GM19035 (cell line): ENCODE data around the gene NBL1.

Experiments used
- ATAC-seq: cut with Tn5 transposase; IDR thresholded peaks from one replicate; pipeline ENCODE4 v1.9.1; 2021; ENCODE audit not compliant: unreplicated experiment

The NBL1 gene

GRCh38 chr1:19643602-19644394, at the start of gene NBL1:
Gene NBL1, plus strand, starts transcription at chr1:19644311. Its CDS starts 10,720 bp downstream, at chr1:19655031.
- ATAC-seq = no peak

DNA sequence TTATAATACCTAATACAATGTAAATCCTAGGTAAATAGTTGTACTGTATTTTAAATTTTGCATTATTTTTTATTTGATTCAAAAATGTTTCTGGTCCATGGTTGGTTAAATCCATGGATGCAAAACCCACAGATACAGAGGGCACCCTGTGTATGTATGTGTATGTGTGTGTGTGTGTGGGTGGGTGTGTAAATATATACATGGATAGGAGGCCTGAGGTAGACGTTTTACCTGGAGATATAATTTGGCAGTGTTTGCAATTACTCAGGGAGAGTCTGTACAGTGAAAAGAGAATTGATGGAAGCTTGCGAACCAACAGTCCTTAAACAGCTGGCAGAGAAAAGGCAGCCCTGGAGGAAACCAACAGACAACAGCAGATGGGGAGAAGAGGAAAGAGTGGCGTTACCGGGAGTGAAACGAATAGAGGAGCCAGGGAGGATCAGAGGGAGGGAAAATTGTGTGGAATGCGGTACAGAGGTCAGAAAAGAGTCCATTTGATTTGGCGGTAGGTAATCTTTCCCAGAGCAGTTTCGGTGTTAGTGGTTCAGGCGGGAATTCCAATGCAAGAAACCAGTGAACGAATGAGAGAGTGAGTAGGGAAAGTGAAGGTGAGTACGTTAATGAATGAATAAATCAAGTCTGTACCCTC, 47.9 kb upstream of the NBL1 start:
- ATAC-seq = no peak

DNA sequence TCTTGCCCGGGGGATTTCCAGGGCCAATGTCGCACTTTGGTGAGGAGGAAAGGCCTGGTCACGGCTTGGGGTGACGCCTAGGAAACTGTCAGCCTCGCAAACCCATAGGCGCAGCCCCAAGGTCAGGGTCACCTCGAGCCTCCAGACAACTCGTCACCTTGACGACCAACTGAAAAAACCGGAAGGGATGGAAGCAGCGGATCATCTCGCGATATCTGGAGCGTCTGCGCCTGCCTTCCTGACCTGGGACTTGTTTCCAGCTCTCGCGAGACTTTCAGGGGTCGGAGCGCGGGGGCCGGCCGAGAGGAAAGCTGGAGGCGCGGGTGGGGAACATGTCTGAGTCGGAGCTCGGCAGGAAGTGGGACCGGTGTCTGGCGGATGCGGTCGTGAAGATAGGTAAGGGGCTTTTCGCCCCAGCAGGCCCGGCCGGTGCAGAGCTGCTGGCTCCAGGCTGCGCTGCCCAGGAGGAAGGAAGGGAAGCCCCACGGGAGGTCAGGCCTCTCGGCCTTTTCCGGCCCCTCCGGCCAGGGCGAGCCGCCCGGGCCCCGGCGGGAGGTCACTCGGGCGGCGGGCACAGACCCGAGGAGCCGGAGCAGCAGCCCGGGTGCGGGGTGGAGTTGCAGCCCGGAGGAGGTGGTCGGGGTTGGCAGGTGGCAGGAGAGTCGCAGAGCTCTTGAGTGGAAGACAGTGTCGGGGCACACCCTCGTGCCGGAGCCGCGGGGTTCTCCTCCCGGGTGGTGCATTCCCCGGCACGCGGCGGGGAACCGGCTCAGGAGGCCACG, 47.2 kb upstream of the NBL1 start:
- ATAC-seq = peak; percentile 85

DNA sequence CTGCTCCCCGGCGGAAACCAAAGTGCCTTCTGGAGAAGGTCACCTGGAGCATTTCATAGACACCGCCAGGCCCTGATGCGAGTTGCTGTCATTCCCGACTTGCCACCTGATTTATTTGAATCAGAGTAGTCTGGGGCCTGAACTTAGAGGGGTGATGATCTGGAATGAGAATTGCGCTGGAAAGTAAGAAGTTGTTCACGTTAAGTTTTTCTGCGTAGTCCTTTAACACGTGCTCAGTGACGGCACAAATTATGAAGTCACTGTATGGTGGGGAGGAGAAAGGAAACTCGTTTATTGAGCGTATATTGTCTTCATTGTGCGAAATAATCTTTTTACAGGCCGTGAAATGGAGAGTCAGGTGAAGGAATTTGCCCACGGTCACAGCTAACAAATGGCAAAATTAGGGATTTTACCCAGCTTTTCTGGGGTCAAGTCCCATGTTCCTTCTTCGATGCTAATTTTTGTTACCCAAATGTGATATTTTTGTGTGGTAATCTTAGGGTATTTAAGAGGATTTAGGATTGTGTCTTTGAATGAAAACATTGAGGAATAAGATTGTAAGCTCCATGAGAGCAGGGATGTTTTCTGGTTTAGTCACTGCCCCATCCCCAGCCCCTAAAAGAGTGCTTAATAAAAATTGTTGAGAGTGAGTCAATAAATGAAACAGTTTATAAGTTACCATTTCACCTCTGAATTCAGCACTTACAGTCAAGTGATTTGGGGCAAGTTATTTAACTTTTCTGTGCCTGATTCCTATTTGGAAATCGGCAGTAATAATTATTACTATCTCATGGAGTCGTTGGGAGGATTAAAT, 46.4 kb upstream of the NBL1 start:
- ATAC-seq = peak; percentile 5

DNA sequence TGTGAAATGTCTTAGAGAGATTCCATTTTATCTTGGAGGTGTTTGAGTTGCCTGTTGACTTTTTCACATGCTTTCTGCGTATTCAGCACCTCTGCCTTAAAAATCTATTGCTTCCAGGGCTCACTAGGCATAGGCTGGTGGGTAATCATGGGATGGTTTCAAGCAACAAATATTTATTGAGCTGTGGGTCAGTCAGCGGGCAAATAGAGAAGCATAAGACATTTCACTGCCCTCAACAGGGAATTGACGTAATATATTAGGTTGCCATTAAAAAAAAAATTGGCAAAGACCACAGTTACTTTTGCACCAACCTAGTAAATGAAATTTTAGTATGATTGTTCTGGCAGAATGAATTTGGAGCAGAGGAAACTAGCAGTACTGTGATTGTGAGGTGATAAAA, 44.3 kb upstream of the NBL1 start:
- ATAC-seq = no peak

DNA sequence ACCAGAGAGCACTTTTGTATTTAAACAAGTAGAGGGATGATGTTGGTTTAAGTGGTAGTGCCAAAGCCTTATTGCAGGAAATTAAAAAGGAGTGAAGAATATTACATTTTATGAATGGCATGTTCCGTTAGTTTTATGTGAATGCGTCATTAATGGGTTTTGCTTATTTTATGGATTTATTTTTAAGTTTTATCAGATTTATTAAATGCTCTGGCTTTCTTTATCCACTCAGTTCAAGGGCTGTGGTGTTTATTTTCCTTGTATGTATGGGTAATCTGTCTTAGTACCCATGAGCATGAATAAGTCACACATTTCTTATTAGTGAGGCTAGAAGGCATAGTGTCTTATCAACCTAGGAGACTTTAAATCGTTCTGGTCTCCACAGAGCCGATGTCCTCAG, 41.6 kb upstream of the NBL1 start:
- no peak for ATAC-seq

DNA sequence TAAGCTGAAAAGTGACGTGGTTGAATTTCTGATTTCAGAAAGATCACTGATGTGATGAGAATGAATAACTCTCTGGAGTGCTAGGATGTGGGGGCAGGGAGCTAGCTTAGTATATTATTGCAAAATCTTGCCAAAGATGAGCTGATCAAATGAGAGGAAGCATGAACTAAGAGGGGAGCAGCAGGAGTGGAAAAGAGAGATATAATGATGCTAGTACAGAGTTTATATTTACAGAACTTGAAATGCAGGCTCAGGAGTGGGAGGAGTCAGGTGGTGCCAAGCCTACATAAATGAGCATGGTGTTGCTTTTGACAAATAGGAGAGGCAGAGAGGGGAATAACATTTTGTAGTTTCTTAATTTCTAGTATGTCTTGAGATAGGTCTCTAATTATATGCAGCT, 38.1 kb upstream of the NBL1 start:
- no peak for ATAC-seq

GRCh38 chr1:19606817-19607642, 37.1 kb upstream of the NBL1 start:
- ATAC-seq = no peak

GRCh38 chr1:19608232-19608631, 35.9 kb upstream of the NBL1 start:
- ATAC-seq = no peak

DNA sequence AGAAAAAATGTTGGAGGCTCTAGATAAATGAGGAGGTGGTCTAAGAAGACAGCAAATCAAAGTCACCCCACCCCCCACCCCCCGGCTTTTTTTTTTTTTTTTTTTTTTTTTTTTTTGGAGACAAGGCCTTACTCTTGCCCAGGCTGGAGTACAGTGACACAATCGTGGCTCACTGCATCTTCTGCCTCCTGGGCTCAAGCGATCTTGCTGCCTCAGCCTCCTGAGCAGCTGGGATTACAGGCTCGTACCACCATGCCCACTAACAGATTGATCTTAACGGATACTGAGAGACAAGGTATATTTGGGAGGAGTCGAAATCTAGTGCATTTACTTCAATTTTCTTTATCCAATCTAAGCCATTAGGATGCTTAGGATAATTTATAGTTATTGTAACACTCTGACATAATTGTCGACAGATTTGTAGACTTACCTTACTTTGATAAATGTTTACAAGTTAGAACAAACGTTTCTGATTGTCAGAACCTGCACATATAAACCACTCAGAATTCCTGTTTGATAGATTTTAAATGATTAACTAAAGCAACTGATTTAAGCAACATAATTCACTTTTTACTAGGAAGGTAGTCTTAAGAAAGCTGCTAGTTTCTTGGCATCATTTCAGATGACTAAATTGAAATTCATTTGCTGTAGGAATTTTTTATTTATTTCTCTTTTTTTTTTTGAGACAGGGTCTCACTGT, 33.7 kb upstream of the NBL1 start:
- ATAC-seq = no peak

- ATAC-seq = no peak
These were observed 31.6 kb upstream of the NBL1 start for GRCh38 chr1:19612530-19612929.

- no peak for ATAC-seq
These were observed 30.9 kb upstream of the NBL1 start for GRCh38 chr1:19613171-19613703.

DNA sequence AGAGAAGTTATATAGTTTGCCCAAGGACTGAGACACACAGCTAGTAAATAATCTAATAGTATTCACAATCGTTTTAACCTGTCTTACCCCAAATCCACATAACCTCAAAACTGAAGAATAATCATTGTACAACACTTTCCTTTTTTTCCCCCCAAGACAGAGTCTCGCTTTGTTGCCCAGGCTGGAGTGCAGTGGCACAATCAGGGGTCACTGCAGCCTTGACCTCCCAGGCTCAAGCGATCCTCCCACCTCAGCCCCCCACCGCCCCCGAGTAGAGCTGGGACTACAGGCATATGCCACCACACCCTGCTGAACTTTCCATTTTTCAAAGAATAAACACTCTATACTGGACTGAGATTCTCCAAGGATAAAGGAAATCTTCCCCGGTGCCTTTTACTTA, 28.7 kb upstream of the NBL1 start:
- ATAC-seq = no peak

DNA sequence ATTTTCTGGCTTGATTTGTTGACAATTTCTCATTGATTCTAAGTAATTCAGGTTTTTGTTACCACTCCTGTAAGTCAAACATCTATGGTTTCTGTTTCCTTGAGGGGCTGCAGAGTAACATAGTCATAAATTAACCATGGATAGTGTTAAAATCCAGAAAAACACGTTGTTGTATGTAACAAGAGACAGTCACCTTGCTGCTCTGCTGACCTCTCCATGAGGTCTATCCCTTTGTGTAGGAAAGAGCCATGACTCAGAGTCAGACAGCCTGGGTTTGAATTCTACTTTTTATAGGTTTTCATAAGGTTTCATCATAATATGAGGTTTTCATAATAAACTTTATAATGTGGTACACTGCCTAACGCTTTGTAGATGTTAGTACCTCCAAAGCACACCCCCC, 27.6 kb upstream of the NBL1 start:
- ATAC-seq = no peak

- ATAC-seq = no peak
These were observed 26.7 kb upstream of the NBL1 start for GRCh38 chr1:19617376-19617775.

- ATAC-seq = no peak
These were observed 25.7 kb upstream of the NBL1 start for GRCh38 chr1:19618428-19618827.

- no peak for ATAC-seq
These were observed 24.3 kb upstream of the NBL1 start for GRCh38 chr1:19619697-19620384.

- no peak for ATAC-seq
These were observed 23.3 kb upstream of the NBL1 start for GRCh38 chr1:19620786-19621185.
